Loucy (cell line): ENCODE measurements around the gene ERVW-1.

ENCODE experiments used
- H2AFZ ChIP-seq: fragments of 200-600 bp; sonication (generic); 2 replicates; pipeline ENCODE4 v1.6.0; 2016; ENCODE audit warnings: antibody characterized with exemption, mild to moderate bottlenecking, low read length, moderate library complexity
- H3F3A ChIP-seq: fragments of 200-600 bp; 2 replicates; pipeline ENCODE4 v1.6.0; 2016; ENCODE audit warnings: antibody characterized with exemption, low read depth, mild to moderate bottlenecking
- H3K27me3 ChIP-seq: fragments of 200-600 bp; sonication (generic); 2 replicates; pipeline ENCODE4 v1.6.1; 2014; ENCODE audit warnings: low read length, mild to moderate bottlenecking; ENCODE audit not compliant: insufficient read depth, poor library complexity, severe bottlenecking
- H3K36me3 ChIP-seq: fragments of 200-600 bp; sonication (generic); 2 replicates; pipeline ENCODE4 v1.6.1; 2016; ENCODE audit warnings: low read length; ENCODE audit not compliant: insufficient read depth
- H3K4me1 ChIP-seq: fragments of 200-600 bp; sonication (generic); 2 replicates; pipeline ENCODE4 v1.5.1; 2014; ENCODE audit warnings: low read length, mild to moderate bottlenecking; ENCODE audit not compliant: insufficient read depth, poor library complexity, severe bottlenecking
- H3K4me2 ChIP-seq: fragments of 200-600 bp; sonication (generic); 2 replicates; pipeline ENCODE4 v1.6.0; 2014; ENCODE audit warnings: antibody characterized with exemption, low read length, low read depth, mild to moderate bottlenecking; ENCODE audit not compliant: poor library complexity, severe bottlenecking
- H3K4me3 ChIP-seq: fragments of 200-600 bp; sonication (generic); 2 replicates; pipeline ENCODE4 v1.5.1; 2014; ENCODE audit warnings: low read length, mild to moderate bottlenecking, mixed read lengths; ENCODE audit not compliant: poor library complexity, severe bottlenecking
- H3K79me2 ChIP-seq: fragments of 200-600 bp; sonication (generic); 2 replicates; pipeline ENCODE4 v1.6.1; 2014; ENCODE audit warnings: low read length; ENCODE audit not compliant: insufficient read depth
- H3K9ac ChIP-seq: fragments of 200-600 bp; sonication (generic); 2 replicates; pipeline ENCODE4 v1.6.0; 2014; ENCODE audit warnings: mild to moderate bottlenecking, low read depth, low read length, moderate library complexity; ENCODE audit not compliant: poor library complexity, severe bottlenecking
- H3K9me2 ChIP-seq: fragments of 200-600 bp; sonication (generic); replicated peaks from 2 replicates; pipeline ENCODE4 v1.6.1; 2016; ENCODE audit warnings: low read depth, low read length, mixed read lengths
- H3K9me3 ChIP-seq: fragments of 200-600 bp; sonication (generic); 2 replicates; pipeline ENCODE4 v1.6.1; 2014; ENCODE audit warnings: mild to moderate bottlenecking, antibody characterized with exemption, low read length, low read depth; ENCODE audit not compliant: insufficient read depth
- H4K20me1 ChIP-seq: fragments of 200-600 bp; sonication (generic); 2 replicates; pipeline ENCODE4 v1.6.0; 2014; ENCODE audit warnings: antibody characterized with exemption, low read length, mild to moderate bottlenecking; ENCODE audit not compliant: insufficient read depth, poor library complexity, severe bottlenecking
- CTCF ChIP-seq: fragments of 200-600 bp; sonication (generic); conservative IDR thresholded peaks from 2 replicates; pipeline ENCODE4 v1.5.1; 2014; ENCODE audit warnings: mild to moderate bottlenecking, antibody characterized with exemption, low read length
- EZH2phosphoT487 ChIP-seq: fragments of 200-600 bp; IDR thresholded peaks from 2 replicates; pipeline ENCODE4 v1.6.1; 2018; ENCODE audit warnings: antibody characterized with exemption, mild to moderate bottlenecking, moderate library complexity, borderline replicate concordance

The ERVW-1 gene

GRCh38 chr7:92456236-92456635 is 21.5 kb downstream of the ERVW-1 start:
- no peaks in the 10 kb centered on the region for H4K20me1 ChIP-seq
- 0 out of 2 replicates have a peak, but pooled peaks cover 5% of the 10 kb centered on the region for H3K79me2 ChIP-seq
- H3K9ac ChIP-seq = no peak overlapping the region
- peaks cover 25% of the 10 kb centered on the region; the same call in 1 of the 2 replicates for H3K36me3 ChIP-seq
- no peaks in the 10 kb centered on the region for H3K9me3 ChIP-seq
- no peak overlapping the region for H2AFZ ChIP-seq
- H3F3A ChIP-seq = no peaks in the 10 kb centered on the region
- TF ChIP-seq CTCF (no peak), EZH2phosphoT487 (no peak)
- no peak overlapping the region for H3K4me3 ChIP-seq
- no peaks in the 10 kb centered on the region for H3K4me1 ChIP-seq
- no peak overlapping the region for H3K4me2 ChIP-seq
- H3K9me2 ChIP-seq = no peaks in the 10 kb centered on the region
- no peaks in the 10 kb centered on the region for H3K27me3 ChIP-seq

GRCh38 chr7:92451645-92452044 is 26.1 kb downstream of the ERVW-1 start:
- H3K9me3 ChIP-seq = no peaks in the 10 kb centered on the region
- peaks cover 24% of the 10 kb centered on the region; the same call in 1 of the 2 replicates for H3K36me3 ChIP-seq
- no peaks in the 10 kb centered on the region for H3F3A ChIP-seq
- no peaks in the 10 kb centered on the region for H3K27me3 ChIP-seq
- peaks cover 15% of the 10 kb centered on the region for H3K4me1 ChIP-seq
- H4K20me1 ChIP-seq = peaks cover 4% of the 10 kb centered on the region
- peak overlapping the region; percentile 5 for H3K4me2 ChIP-seq
- H3K9me2 ChIP-seq = no peaks in the 10 kb centered on the region
- TF ChIP-seq CTCF = no peak
- H2AFZ ChIP-seq = no peak overlapping the region
- H3K9ac ChIP-seq = no peak overlapping the region
- H3K79me2 ChIP-seq = peaks cover 33% of the 10 kb centered on the region
- no peak overlapping the region for H3K4me3 ChIP-seq

GRCh38 chr7:92448205-92448747 is 29.5 kb downstream of the ERVW-1 start:
- Histone ChIP-seq H3K79me2 (peaks cover 33% of the 10 kb centered on the region), H3K9me3 (no peaks in the 10 kb centered on the region), H3K9ac (peak overlapping the region; percentile 94), H3F3A (no peaks in the 10 kb centered on the region), H2AFZ (peak overlapping the region; percentile 99), H3K4me1 (peaks cover 15% of the 10 kb centered on the region), H3K27me3 (no peaks in the 10 kb centered on the region), H3K36me3 (peaks cover 4% of the 10 kb centered on the region; the same call in 1 of the 2 replicates), H3K4me2 (peak overlapping the region; percentile 84), H3K9me2 (no peaks in the 10 kb centered on the region), H3K4me3 (peak overlapping the region; percentile 84), H4K20me1 (peaks cover 4% of the 10 kb centered on the region)
- TF ChIP-seq CTCF (peak; percentile 70), EZH2phosphoT487 (no peak)
